ENCODE data around the gene CLPSL2. TPM values are rescaled to one million over a fixed set of nuclear protein-coding genes. Genes with fewer than 3 reads are reported as not detected.

The CLPSL2 gene
- total RNA-seq, 3 donors from 2014 or later, result not detected

GRCh38 chr6:35810971-35811698 lies 34.7 kb downstream of the CLPSL2 start:
- Histone ChIP-seq H3K36me3 (ENCODE audit: low read depth) (no peaks in the 10 kb centered on the region), H3K9me3 (no peaks in the 10 kb centered on the region), H3K4me3 (no peak overlapping the region), H3K4me1 (ENCODE audit: low read depth) (no peaks in the 10 kb centered on the region)
- ATAC-seq (peak; percentile 44), DNase-seq (no peak)
- intact Hi-C loops (cut with DNase I, micrococcal nuclease), result no loop called here
- TF ChIP-seq CTCF (IDR thresholded peaks at IDR 0.05), result no peak

GRCh38 chr6:35811699-35811995 lies 35.2 kb downstream of the CLPSL2 start:
- H3K4me1 ChIP-seq (ENCODE audit: low read depth), result no peaks in the 10 kb centered on the region
- intact Hi-C loops (cut with DNase I, micrococcal nuclease), result no loop called here

GRCh38 chr6:35817515-35817914 lies 41.1 kb downstream of the CLPSL2 start:
- DNase-seq (no peak), ATAC-seq (no peak)
- peaks cover 11% of the 10 kb centered on the region for H3K9me3 ChIP-seq
- H3K4me1 ChIP-seq (ENCODE audit: low read depth), result no peaks in the 10 kb centered on the region
- no peaks in the 10 kb centered on the region for H3K36me3 ChIP-seq (ENCODE audit: low read depth)
- TF ChIP-seq CTCF (IDR thresholded peaks at IDR 0.05), result no peak
- intact Hi-C loops (cut with DNase I, micrococcal nuclease), result no loop called here
- H3K4me3 ChIP-seq, result no peak overlapping the region

More at GRCh38 chr6:35811699-35811995, 35.2 kb downstream of the CLPSL2 start:
- no peak for TF ChIP-seq CTCF (IDR thresholded peaks at IDR 0.05)
- ATAC-seq (no peak), DNase-seq (no peak)
- Histone ChIP-seq H3K4me3 (no peak overlapping the region), H3K36me3 (ENCODE audit: low read depth) (no peaks in the 10 kb centered on the region), H3K9me3 (no peaks in the 10 kb centered on the region)

DNA sequence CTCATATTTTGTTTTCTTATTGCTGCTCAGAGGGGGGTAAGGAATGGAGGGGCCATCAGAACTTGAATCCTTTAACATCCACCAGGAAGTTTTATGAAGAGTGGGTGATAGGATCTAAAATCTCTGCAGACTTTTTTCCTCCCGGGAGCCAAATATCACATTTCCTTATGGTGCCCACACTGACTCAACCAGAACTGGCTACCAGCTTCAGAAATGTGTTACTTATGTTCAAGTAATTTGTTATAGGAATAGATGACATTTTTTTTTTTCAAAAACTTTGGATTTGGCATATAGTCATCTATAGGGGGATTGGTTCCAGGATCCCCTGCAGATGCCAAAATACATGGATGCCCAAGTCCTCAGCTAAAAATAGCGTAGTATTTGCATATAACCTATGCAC lies 47.2 kb downstream of the CLPSL2 start:
- no peaks in the 10 kb centered on the region for H3K9me3 ChIP-seq
- no peaks in the 10 kb centered on the region for H3K4me1 ChIP-seq (ENCODE audit: low read depth)
- H3K36me3 ChIP-seq (ENCODE audit: low read depth), result no peaks in the 10 kb centered on the region
- no peak overlapping the region for H3K4me3 ChIP-seq
- TF ChIP-seq CTCF (IDR thresholded peaks at IDR 0.05), result no peak
- intact Hi-C loops (cut with DNase I, micrococcal nuclease), result no loop called here
- DNase-seq, result no peak
- no peak for ATAC-seq

GRCh38 chr6:35824552-35825192 lies 48.3 kb downstream of the CLPSL2 start:
- intact Hi-C loops (cut with DNase I, micrococcal nuclease), result no loop called here
- no peak for DNase-seq
- no peak for TF ChIP-seq CTCF (IDR thresholded peaks at IDR 0.05)
- Histone ChIP-seq H3K9me3 (no peaks in the 10 kb centered on the region), H3K4me3 (no peak overlapping the region), H3K4me1 (ENCODE audit: low read depth) (no peaks in the 10 kb centered on the region), H3K36me3 (ENCODE audit: low read depth) (no peaks in the 10 kb centered on the region)
- no peak for ATAC-seq

Other genes with a start within 250 kb of the CLPSL2 start
- gene FKBP5, start 87.7 kb upstream of the CLPSL2 start, total RNA-seq, result 100 to 1,000 TPM in 2 of 3 donors, 10 to 100 TPM in 1; 22.1 to 174 (median 150) TPM
- gene ARMC12, start 39.6 kb upstream of the CLPSL2 start, total RNA-seq, result under 1 TPM; 0.31 to 0.55 (median 0.44) TPM
- not detected for gene CLPSL1, start 4.4 kb downstream of the CLPSL2 start, total RNA-seq
- gene CLPS, start 20.7 kb downstream of the CLPSL2 start, total RNA-seq, result not detected
- under 1 TPM in 1 of 3 donors, not detected in 2; 0.19 TPM for gene LHFPL5, start 28.8 kb downstream of the CLPSL2 start, total RNA-seq
- gene SRPK1, start 144.5 kb downstream of the CLPSL2 start, total RNA-seq, result 10 to 100 TPM; 57.3 to 84.3 (median 75.8) TPM
- 1 to 10 TPM in 1 of 3 donors, under 1 TPM in 2; 0.28 to 1.0 (median 0.35) TPM for gene SLC26A8, start 248.0 kb downstream of the CLPSL2 start, total RNA-seq